A673 (cell line): ENCODE results near the gene PCDH18. TPM values are rescaled to one million over a fixed set of nuclear protein-coding genes. Genes with fewer than 3 reads are reported as not detected.
"Not testable (repeated sequence)": the region's sequence is repeated elsewhere in the genome, so short reads cannot be mapped to it uniquely, and the experiment has no call there.

Experiments
- BruUV-seq: library from RNA; stranded (reverse); fragments of 400-500 nt; replicated peaks from 2 replicates; lab custom pipeline; 2021; lab: Mats Ljungman, UMichigan
- CTCF ChIA-PET: fragments of 300-600 bp; sonication (Branson Sonifier 250); formaldehyde crosslinking; loops from one replicate; lab custom pipeline; 2022; ENCODE audit warnings: antibody characterized with exemption; lab: Charles Lee
- POLR2A ChIA-PET: fragments of 300-600 bp; sonication (Branson Sonifier 250); formaldehyde crosslinking; loops from one replicate; lab custom pipeline; 2022; ENCODE audit warnings: antibody characterized with exemption; ENCODE audit not compliant: low non-redundant PET; lab: Charles Lee
- DNase-seq: peaks from one replicate; pipeline ENCODE4 v3.0.0-alpha.2; 2015; ENCODE audit warnings: low spot score
- H3K27ac ChIP-seq: fragments of 200-600 bp; sonication (generic); 2 replicates; pipeline ENCODE4 v1.5.1; 2016; ENCODE audit warnings: mixed run types, low read depth, mild to moderate bottlenecking, mixed read lengths, antibody characterized with exemption, low read length; ENCODE audit not compliant: poor library complexity, severe bottlenecking
- H3K27me3 ChIP-seq: fragments of 200-600 bp; sonication (generic); replicated peaks from 2 replicates; pipeline ENCODE4 v1.6.1; 2017; ENCODE audit warnings: mixed run types, low read depth, mild to moderate bottlenecking, mixed read lengths, antibody characterized with exemption, low read length; ENCODE audit not compliant: insufficient read depth, poor library complexity
- H3K36me3 ChIP-seq: fragments of 200-600 bp; sonication (generic); 2 replicates; pipeline ENCODE4 v1.6.1; 2016; ENCODE audit warnings: mixed run types, mild to moderate bottlenecking, mixed read lengths, antibody characterized with exemption, low read length; ENCODE audit not compliant: insufficient read depth, poor library complexity, severe bottlenecking
- H3K4me1 ChIP-seq: fragments of 200-600 bp; sonication (generic); 2 replicates; pipeline ENCODE4 v1.6.1; 2017; ENCODE audit warnings: mixed run types, mild to moderate bottlenecking, mixed read lengths, antibody characterized with exemption, low read length; ENCODE audit not compliant: insufficient read depth, poor library complexity, severe bottlenecking
- H3K4me3 ChIP-seq: fragments of 200-600 bp; sonication (generic); 2 replicates; pipeline ENCODE4 v1.5.1; 2016; ENCODE audit warnings: low read depth, mixed run types, mild to moderate bottlenecking, mixed read lengths, low read length; ENCODE audit not compliant: poor library complexity, severe bottlenecking
- H3K9me3 ChIP-seq: fragments of 200-600 bp; sonication (generic); 2 replicates; pipeline ENCODE4 v1.6.1; 2016; ENCODE audit warnings: mixed run types, low read depth, mild to moderate bottlenecking, mixed read lengths, antibody characterized with exemption, low read length; ENCODE audit not compliant: poor library complexity, severe bottlenecking
- CTCF ChIP-seq: fragments of 300-800, 200-600 bp; sonication (generic); conservative IDR thresholded peaks from 2 replicates; pipeline ENCODE4 v1.5.1; 2017; ENCODE audit warnings: low read depth, mild to moderate bottlenecking, antibody characterized with exemption, low read length, moderate library complexity, mixed read lengths
- EZH2 ChIP-seq: fragments of 200-600 bp; sonication (generic); IDR thresholded peaks from 2 replicates; pipeline ENCODE4 v1.6.1; 2017; ENCODE audit warnings: borderline replicate concordance, low read depth, mild to moderate bottlenecking, mixed read lengths, antibody characterized with exemption, low read length; ENCODE audit not compliant: poor library complexity, severe bottlenecking
- intact Hi-C: fragments of 100-400 bp; cut with micrococcal nuclease; formaldehyde crosslinking; loops from one replicate; pipeline ENCODE4 v1.10.0; 2022; ENCODE audit not compliant: unreplicated experiment
- total RNA-seq: library from RNA; stranded (reverse); gene quantifications from 2 replicates; pipeline ENCODE4 v1.2.3, GENCODE V29; 2021

The PCDH18 gene
- total RNA-seq, 1 experiment from 2014 or later: 7.8 TPM

- no TSS peak for BruUV-seq
- H3K27me3 ChIP-seq: no peaks in the 10 kb centered on the region
- no peak for DNase-seq
- ChIA-PET POLR2A (no interaction called here), CTCF (no interaction called here)
- H3K4me1 ChIP-seq: no peaks in the 10 kb centered on the region
- H3K4me3 ChIP-seq: no peak overlapping the region
- H3K36me3 ChIP-seq: no peaks in the 10 kb centered on the region
- no peak overlapping the region for H3K27ac ChIP-seq
- no peak for TF ChIP-seq CTCF
- no peaks in the 10 kb centered on the region for H3K9me3 ChIP-seq
- intact Hi-C loops: no loop called here
These were observed 9.0 kb downstream of the PCDH18 start for GRCh38 chr4:137523329-137523728.

- H3K27ac ChIP-seq: no peak overlapping the region
- CTCF ChIA-PET: no interaction called here
These were observed 11.2 kb downstream of the PCDH18 start for GRCh38 chr4:137521053-137521452.

GRCh38 chr4:137519406-137519805 lies 12.9 kb downstream of the PCDH18 start:
- CTCF ChIA-PET: no interaction called here
- no peaks in the 10 kb centered on the region for H3K36me3 ChIP-seq
- no peak overlapping the region for H3K27ac ChIP-seq
- no peaks in the 10 kb centered on the region for H3K27me3 ChIP-seq
- POLR2A ChIA-PET: no interaction called here
- no peak for TF ChIP-seq CTCF
- no peak for TF ChIP-seq EZH2
- H3K4me3 ChIP-seq: no peak overlapping the region
- BruUV-seq: no TSS peak
- H3K9me3 ChIP-seq: no peaks in the 10 kb centered on the region
- DNase-seq: no peak
- H3K4me1 ChIP-seq: no peaks in the 10 kb centered on the region
- intact Hi-C loops: no loop called here

More at GRCh38 chr4:137521053-137521452, 11.2 kb downstream of the PCDH18 start:
- intact Hi-C loops: no loop called here
- TF ChIP-seq CTCF (no peak), EZH2 (no peak)
- Histone ChIP-seq H3K4me3 (no peak overlapping the region), H3K9me3 (no peaks in the 10 kb centered on the region), H3K36me3 (no peaks in the 10 kb centered on the region), H3K4me1 (no peaks in the 10 kb centered on the region), H3K27me3 (no peaks in the 10 kb centered on the region)
- POLR2A ChIA-PET: no interaction called here
- DNase-seq: no peak
- BruUV-seq: no TSS peak

DNA sequence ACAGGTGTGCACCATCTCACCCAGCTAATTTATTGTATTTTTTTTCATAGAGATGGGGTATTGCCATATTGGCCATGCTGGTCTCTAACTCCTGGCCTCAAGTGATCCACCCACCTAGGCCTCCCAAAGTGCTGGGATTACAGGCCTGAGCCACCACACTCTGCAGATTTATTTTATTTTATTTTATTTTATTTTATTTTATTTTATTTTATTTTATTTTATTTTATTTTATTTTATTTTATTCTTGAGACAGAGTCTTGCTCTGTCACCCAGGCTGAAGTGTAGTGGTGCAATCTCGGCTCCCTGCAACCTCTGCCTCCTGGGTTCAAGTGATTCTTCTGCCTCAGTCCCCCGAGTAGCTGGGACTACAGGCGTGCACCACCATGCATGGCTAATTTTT lies 15.0 kb downstream of the PCDH18 start:
- BruUV-seq, POLR2A ChIA-PET: not testable (repeated sequence)

More for the DNA sequence above, 15.0 kb downstream of the PCDH18 start:
- H3K27ac ChIP-seq, H3K9me3 ChIP-seq, CTCF ChIA-PET, H3K4me1 ChIP-seq, H3K27me3 ChIP-seq, H3K4me3 ChIP-seq, intact Hi-C loops, H3K36me3 ChIP-seq, DNase-seq: not testable (repeated sequence)
